Right renal pelvis (tissue), 4 donors: Measurements from ENCODE around the gene METTL16. TPM values are rescaled to one million over a fixed set of nuclear protein-coding genes. Genes with fewer than 3 reads are reported as not detected.

ENCODE experiments used
- DNase-seq, 4 donors: peaks; one replicate each; pipeline ENCODE4 v3.0.0-alpha.2; 2013; ENCODE audit warnings: low read depth in 4 of 4, low spot score in 3 of 4, missing footprints in 1 of 4
- polyA plus RNA-seq, 4 donors: library from polyadenylated mRNA; unstranded; fragments of 120-200 nt; gene quantifications; one replicate each; pipeline ENCODE4 v1.2.1, GENCODE V29; 2013; ENCODE audit not compliant: insufficient read length in 4 of 4

Gene METTL16
- polyA plus RNA-seq, 4 donors = 37.2 to 47.0 (median 42.1) TPM

DNA sequence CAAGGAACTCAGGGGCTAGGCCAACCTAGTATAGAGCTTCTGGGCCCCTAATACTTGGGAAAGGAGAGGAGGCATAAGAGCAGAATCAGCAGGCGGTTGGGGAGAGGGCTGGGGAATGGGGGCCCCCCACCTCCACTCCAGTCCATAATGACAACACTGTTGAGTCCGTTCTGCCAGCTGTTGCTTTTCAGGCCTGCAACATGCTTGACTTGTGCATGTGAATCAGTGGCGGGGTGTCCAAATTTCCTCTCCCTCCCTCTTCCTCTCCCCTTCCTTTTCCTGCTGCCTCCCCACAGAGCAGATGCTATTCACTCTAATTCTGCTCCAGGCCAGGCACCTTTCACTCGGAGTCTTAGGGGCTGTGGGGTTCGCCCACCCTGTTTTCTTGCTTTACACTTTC lies 142.6 kb downstream of the METTL16 start:
- DNase-seq = no peak

DNA sequence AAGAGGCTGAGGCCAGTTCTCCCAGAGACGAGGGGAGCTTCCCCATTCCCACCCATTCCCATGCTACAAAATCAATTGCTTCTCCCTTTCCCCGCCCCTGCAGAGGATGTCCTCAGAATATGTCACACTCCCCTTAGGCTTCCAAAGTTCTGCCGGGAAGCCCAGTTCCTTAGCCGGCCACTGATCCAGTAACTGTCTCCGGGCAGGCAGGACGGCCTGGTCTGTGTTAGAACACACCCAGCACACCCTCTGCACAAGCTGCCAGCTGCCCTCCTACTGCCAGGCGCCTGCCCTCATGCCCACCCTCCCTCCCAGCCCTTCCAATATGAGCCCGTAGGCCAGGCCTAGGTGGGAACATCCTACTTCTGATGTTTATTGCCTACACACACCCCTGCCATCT lies 143.3 kb downstream of the METTL16 start:
- DNase-seq = no peak

DNA sequence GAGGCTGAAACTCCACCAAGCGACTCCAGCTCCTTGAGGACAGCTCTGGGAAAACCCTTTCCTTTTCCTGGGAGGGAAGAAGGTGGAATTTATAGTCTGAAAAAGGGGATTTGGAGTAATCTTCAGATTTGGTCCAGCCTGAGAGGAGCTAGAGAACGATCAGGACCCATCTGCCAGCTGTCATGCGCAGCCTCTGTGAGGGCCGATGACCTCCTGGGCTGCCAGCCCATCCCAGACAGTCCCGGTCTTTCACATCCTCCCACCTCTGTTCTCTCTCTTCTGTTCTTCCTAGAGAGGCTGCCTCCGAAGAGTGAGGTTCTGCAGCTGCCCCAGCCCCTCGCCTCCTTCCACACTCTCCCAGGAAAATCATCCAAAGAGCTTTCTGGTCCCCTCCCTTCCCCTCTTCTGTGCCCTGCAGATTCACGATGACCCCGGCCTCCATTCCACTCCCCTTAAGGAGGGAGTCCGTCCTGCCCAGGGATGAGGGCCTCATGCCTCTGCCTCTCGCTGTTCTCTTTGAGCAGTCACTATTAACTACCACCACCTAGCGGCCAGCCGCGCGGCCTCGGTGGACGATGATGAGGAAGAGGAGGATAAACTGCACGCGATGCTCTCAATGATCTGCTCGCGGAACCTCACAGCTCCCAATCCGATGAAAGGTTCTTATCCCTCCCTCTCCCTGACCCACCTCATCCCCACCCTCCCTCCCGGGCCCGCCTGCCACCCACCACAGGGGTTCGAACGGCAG lies 144.8 kb downstream of the METTL16 start:
- no peak for DNase-seq

Other genes starting within 250 kb of the METTL16 start
- 10 to 100 TPM; 31.8 to 35.8 (median 33.1) TPM for gene SMG6, start 208.1 kb downstream of the METTL16 start, polyA plus RNA-seq
- gene SRR, start 207.9 kb downstream of the METTL16 start, polyA plus RNA-seq = 10 to 100 TPM; 19.3 to 27.3 (median 25.9) TPM
- 10 to 100 TPM; 33.3 to 36.9 (median 35.0) TPM for gene TSR1, start 175.4 kb downstream of the METTL16 start, polyA plus RNA-seq
- 10 to 100 TPM; 60.9 to 78.0 (median 68.4) TPM for gene SGSM2, start 174.4 kb downstream of the METTL16 start, polyA plus RNA-seq
- gene MNT, start 110.8 kb downstream of the METTL16 start, polyA plus RNA-seq = 10 to 100 TPM; 13.3 to 16.2 (median 14.0) TPM
- 100 to 1,000 TPM; 116 to 148 (median 138) TPM for gene PAFAH1B1, start 81.8 kb upstream of the METTL16 start, polyA plus RNA-seq
- gene CLUH, start 199.9 kb upstream of the METTL16 start, polyA plus RNA-seq = 10 to 100 TPM; 42.9 to 59.1 (median 54.9) TPM
- under 1 TPM; 0.14 to 0.39 (median 0.26) TPM for gene CCDC92B, start 237.8 kb upstream of the METTL16 start, polyA plus RNA-seq